NCI-H345 treated with DMSO at 0.1 percent for 48 hours (cell line): ENCODE measurements around the gene CPNE6.
A peak's percentile ranks its signal among the peaks of the same experiment; 100 is the strongest.
"Not testable (repeated sequence)": the region's sequence is repeated elsewhere in the genome, so short reads cannot be mapped to it uniquely, and the experiment has no call there.

ENCODE experiments used
- DNase-seq: peaks from one replicate; lab custom pipeline; 2025; ENCODE audit not compliant: unreplicated experiment; lab: John Stamatoyannopoulos, UW

Gene CPNE6

DNA sequence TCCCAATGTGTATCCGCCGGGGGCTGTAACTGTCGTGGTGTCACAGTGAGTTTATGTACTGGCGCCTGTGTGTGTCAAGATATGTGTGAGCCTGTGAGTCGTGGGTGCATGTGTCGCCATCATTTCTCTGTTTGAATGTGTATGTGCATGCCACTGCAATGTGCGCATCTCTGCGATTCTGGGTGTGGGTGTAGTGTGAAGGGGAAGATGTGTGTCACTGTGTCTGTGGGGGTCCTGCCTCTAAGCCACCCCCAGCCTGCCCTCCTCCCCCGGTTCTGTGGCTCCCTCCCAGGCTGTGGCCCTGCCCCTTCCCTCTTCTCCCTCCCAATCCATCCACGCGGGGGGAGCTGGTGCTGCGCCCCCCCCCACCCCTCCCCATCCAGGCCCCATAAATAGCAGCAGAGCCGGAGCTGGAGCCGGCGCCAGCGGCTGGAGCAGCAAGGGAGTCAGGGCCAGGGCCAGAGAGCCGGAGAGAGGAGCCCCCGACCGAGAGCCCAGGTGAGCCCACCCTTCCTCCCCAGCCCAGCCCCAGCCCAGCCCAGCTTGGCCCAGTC lies at the start of gene CPNE6:
CPNE6 (plus strand) TSS at position 419 of the 554 bp plus-strand sequence. CDS start 1,375 bp downstream, outside the sequence.
- DNase-seq: no peak

DNA sequence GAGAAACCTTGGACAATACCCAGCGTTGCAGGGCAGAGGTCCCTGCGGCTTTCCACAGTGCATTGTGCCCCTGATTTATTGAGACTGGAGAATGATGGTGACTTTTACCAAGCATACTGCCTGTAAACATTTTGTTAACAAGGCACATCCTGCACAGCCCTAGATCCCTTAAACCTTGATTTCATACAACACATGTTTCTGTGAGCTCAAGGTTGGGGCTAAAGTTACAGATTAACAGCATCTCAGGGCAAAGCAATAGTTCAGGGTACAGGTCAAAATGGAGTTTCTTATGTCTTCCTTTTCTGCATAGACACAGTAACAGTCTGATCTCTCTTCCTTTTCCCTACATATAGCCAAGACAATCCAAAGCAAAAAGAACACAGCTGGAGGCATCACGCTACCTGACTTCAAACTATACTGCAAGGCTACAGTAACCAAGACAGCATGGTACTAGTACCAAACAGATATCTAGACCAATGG lies 46.4 kb upstream of the CPNE6 start:
- DNase-seq: not testable (repeated sequence)

DNA sequence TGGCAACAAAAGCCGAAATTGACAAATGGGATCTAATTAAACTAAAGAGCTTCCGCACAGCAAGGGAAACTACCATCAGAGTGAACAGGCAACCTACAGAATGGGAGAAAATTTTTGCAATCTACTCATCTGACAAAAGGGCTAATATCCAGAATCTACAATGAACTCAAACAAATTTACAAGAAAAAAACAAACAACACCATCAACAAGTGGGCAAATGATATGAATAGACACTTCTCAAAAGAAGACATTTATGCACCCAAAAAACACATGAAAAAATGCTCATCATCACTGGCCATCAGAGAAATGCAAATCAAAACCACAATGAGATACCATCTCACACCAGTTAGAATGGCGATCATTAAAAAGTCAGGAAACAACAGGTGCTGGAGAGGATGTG lies 41.7 kb upstream of the CPNE6 start:
- not testable (repeated sequence) for DNase-seq

DNA sequence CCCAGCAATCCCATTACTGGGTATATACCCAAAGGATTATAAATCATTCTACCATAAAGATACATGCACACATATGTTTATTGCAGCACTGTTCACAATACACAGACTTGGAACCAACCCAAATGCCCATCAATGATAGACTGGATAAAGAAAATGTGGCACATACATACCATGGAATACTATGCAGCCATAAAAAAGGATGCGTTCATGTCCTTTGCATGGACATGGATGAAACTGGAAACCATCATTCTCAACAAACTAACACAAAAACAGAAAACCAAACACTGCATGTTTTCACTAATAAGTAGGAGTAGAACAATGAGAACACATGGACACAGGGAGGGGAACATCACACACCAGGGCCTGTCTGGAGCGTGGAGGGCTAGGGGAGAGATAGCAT lies 40.0 kb upstream of the CPNE6 start:
- DNase-seq: not testable (repeated sequence)

DNA sequence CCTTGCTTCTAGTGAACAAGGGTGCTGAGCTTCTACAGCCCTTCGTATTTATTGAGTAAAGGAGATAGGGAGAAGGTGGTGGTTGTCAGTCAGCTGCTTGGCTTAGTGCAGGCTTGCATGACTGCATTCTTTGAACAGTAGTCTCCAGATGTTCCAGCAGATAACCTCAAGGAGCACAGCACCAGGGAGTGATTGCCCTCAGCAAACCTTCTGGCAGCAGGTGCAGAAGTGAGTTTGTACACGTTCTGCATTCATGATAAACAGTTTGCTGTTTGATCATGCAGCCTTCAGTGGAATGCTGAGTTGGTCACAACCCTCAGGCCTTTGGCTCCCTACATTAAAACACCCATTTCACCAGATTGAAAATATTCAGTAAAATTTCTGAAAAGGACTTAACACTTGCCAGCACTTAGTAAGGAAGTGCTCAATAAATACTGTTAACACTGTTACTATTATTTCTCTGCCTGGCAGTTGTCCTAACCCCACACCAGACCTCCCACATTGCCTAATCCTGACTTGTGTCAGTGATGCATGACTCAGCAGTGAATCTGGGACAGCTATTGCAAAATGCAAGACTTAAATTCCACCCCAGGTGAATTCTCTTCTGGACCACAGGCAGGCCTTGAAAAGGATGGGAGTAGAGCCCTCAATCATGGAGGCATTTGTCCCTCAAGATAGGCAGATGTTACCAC lies 38.5 kb upstream of the CPNE6 start:
- DNase-seq: no peak

DNA sequence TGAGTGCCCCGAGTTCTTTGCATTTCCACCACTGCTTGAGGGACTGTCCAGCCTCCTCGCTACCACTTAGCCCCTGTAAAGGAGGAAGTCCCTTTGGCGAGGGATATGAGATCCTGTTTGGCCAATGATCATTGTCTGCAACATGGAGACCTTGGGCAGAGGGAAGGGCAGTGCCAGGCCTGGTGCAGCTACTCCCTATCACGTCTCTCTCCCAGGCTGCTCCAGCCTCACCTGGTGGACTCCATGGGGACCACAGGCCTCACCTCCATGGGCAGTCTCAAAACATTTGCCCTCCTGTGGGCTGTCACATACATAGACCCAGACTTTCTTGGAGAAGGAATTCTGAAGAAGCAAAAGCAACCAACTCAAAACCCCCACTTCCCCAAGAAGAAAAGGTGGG lies 35.6 kb upstream of the CPNE6 start:
- DNase-seq: not testable (repeated sequence)

DNA sequence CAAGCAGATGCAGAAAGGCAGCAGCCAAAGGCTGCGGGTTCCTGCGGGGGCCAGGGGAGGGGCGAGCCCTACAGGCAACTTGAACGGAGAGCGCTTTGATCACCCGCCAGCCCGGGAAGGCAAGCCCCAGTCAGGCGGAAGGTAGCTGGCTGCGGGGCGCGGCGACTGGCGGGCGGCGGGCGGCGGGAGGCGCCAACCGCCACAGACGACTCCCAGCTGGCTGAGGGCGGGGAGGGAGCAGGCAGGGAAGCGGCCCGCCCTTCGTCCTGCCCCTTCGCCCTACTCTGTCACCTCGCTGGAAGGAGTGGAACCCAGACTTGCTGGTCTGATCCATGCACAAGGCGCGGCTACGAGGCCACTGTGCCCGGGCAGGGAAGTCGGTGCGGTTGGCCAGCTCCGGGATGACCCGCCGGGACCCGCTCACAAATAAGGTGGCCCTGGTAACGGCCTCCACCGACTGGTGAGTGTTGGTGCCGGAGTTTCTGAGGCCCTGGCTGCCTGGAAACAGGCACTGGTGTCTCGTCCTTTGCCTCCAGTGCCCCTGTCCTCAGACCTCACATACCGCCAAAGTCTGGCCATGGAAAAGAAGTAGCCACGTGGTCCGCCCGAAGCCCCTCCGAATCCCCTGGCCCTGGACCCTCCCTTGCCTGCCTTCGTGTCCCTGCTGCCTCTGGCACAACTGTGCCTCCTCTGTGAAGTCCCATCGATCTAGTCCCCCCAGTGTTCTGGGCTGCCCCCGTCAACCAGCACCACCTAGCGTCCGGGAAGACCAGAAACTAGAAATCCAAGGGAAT lies 35.0 kb upstream of the CPNE6 start:
- peak; percentile 66 for DNase-seq

DNA sequence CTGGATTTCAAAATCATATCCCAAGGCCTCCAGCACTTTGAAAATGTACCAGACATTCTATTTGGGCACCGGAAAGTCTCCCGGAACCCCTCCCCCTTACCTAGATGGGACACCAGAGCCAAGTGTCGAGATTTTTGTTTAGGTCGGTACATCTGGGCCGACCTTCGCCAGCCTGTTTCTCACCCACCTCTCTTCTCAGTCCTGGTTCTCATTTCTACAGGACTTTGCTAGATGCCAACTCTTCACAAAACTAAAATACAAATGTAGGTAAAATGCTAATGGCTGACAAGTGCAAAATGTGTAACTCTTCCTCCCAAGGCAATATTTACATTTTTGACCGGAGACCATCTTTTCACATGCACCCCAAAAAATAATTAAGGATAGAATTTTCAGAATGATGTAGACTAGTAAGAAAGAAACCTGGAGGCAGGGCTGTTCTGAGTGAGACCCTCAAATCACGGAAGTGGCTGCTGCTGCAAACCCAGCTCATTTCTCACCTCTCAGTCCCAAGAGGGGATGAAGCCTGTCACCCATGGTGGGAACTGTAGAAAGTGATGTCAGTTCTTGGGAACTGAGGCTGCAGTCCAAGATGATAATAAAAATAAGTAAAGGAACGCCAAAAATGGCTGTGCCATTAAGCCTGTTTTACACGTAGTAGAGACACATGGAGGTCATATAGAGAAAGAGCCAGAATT lies 34.3 kb upstream of the CPNE6 start:
- not testable (repeated sequence) for DNase-seq

DNA sequence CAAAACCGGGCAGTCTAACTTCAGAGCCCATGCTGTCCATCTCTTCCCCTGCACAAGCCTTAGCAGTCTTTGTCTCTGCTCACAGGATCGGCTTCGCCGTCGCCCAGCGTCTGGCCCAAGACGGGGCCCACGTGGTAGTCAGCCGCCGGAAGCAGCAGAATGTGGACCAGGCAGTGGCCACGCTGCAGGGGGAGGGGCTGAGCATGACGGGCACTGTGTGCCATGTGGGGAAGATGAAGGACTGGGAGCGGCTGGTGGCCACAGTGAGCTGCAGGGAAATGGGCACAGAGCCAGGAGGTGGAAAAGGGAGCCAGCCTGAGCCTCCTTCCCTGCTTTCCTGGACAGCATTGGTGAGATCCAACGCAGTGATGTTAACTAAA lies 33.7 kb upstream of the CPNE6 start:
- DNase-seq: no peak

DNA sequence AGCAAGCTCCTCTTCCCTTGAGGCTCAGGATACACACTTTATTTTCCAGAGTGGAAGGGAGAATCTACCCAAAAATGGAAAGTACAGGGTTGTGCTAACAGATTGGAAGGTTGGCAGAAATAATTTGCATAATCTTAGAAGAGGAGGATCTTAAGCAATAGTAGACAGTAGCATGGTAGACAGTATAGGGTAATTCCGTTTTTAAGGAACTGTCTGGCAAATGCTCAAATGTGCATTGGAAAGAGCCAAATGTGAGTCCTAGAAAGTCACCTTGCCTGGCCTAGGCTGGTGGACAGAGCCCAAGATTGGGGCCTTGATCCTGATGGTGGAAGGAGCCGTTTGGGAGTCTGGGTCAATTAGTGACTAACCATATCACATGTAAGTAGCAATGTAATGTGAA lies 32.7 kb upstream of the CPNE6 start:
- no peak for DNase-seq

DNA sequence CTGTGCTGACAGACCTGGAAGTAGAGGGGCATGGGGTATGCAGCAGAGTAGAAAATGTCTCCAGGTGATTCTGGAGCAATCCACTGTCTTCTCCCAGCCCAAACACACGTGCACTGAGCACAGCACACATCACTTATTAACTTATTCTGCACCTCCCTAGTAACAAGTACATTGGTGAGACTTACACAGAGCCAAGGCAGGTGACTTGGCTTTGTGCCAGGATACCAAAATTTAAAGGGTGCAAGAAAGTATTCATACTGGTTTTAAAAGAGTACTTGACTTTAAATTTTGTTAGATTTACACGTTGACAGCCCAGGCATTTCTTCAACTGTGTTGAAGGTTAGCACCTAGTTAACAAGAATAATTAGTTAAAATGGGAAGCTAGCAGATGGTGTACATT lies 30.7 kb upstream of the CPNE6 start:
- DNase-seq: no peak

DNA sequence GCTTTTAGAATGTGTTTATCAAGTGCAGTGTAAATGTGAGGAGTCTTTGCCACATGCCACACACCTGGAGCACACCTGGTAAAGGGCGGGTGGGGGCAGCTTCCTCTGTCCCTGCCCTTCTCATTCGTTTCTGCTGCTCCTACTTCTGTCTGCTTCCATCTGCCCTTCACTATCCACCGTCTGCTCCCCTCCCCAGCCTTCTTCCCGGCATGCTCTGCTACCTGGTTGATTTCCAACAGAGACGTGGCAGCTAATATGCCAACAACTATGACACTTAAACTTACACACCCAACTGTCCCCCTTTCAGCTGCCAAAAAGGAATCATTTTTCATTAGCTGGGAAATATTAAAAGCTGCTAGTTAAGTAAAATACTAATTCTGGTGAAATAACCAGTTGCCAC lies 28.6 kb upstream of the CPNE6 start:
- DNase-seq: no peak

DNA sequence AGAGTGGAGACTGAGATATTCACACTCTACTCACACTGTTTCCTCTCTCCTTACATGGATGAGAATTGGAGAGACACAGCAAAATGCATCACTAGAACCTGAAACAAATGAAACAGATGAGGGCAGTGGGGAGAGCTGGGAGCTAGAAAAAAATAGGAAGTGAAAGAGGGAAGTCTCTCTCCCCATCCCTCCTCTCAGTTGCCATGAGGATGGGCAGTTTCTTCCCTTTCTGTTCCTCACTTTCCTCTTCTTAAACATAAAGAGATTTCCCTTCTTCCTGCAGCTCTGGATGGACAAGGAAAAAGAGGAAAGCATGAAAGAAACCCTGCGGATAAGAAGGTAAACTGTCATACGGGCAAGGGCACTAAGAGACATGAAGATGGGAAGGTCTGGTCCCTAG lies 22.4 kb upstream of the CPNE6 start:
- DNase-seq: not testable (repeated sequence)

DNA sequence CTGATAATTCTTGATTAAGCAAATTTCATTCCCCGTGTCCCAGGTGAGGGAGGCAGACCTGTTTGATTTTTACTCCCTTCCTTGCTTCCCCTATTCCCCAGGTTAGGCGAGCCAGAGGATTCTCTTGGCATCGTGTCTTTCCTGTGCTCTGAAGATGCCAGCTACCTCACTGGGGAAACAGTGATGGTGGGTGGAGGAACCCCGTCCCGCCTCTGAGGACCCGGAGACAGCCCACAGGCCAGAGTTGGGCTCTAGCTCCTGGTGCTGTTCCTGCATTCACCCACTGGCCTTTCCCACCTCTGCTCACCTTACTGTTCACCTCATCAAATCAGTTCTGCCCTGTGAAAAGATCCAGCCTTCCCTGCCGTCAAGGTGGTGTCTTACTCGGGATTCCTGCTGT lies 20.6 kb upstream of the CPNE6 start:
- DNase-seq: not testable (repeated sequence)

DNA sequence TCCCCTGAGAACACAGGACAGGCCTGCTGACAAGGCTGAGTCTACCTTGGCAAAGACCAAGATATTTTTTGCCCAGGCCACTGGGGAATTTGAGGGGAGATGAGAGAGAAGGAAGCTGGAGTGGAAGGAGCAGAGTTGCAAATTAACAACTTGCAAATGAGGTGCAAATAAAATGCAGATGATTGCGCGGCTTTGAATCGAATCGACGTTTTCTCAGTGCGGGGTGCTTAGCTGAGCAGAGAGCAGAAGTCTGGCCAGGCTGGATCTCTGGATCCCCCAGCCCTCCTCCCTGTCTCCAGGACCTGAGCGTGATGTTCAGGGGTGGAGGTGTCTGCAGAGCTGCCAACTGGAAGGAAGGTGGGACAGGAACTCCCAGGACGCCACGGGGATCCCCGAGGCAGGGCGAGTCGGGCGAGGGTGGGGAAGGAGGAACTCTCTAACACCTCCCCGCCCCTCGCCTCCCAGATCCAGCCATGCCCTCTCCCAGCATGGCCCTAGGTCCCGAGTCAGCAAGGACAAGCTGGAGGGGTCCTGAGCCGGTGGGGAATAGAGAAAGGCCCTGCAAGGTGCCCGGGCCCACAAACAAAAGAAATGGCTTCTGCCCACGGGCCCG lies 20.1 kb upstream of the CPNE6 start:
- no peak for DNase-seq

DNA sequence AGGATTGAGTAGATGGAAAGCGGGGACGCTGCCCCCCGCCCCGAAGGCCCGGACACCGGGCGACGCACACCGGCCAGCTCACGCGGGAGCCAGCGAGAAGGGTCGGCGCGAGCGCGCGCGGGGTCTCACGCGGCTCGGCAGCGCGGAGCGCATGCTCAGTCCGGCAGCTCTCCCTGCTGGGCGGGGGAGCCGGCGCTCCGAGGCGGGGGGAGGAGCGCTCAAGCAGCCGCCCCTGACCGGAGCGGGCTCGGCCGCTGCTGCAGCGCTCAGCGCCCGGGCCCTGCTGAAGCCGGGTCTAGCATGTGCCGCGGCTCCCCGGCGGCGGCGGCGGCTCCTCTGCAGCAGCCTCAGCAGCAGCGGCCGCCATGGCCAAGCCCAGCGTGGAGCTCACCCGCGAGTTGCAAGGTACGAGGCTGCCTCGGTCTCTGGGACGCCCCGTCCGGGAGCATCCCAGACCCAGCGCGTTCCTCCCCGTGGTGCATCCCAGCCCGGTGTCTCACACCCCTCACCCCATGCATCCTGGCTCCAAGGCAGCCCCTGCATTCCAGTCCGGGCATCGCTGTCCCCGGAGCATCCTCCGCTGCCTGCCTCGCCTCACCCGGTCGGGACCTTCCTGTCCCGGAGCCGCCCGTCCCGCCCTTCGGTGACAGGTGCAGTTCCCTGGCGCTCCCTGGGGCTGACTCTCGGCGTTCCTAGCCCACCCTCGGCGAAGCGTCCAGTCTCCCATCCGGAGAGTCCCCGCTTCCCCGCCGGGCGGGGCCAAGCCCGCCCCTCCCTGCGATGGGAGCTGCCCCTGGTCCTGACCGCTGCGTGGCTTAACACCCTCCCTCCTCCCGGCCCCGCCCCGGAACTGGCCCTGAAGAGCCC lies 19.3 kb upstream of the CPNE6 start, which contains the start of gene CARMIL3:
CARMIL3 (plus strand) TSS at position 221 of the 867 bp plus-strand sequence; CDS start at position 366, 145 bp downstream.
- peak; percentile 27 for DNase-seq

DNA sequence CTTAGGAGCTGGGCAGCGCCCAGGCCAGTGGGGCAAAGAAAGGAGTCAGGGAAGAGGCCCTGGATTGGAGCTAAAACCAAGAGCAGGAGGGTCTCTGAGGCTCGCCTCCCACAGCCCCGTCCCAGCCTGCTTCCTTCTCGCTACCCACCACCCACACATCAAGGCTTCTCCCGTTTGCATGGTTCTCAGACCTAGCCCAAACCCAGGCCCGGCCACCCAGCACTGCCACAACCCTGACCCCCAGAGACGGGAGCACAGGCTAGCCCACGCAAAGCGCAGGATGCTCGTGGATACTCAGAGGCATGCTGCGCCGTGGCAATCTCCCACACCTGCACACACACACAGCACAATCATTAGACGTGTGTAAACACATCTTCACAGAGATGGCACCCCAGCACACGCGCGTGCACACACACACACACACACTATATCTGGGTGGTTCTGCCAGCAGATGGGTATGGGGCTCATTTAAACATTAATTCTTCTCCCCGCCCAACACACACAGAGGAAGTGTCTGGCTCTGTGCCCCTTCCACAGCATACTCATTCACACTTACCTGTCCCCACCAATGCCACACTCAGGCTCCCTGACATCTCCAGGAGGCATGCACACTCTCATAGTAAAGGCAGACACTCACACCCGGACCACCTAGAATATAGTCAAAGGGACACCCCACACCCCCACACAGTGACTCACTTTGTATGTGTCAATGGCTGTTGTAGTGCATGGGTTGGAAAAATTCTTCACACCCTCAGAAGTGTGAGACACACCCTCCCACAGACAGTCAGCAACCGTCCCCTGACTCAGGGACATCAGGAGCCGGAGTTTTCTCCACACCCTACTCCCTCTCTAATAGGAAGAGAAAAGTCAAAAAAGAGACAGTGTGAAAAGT lies 18.5 kb upstream of the CPNE6 start:
- no peak for DNase-seq

DNA sequence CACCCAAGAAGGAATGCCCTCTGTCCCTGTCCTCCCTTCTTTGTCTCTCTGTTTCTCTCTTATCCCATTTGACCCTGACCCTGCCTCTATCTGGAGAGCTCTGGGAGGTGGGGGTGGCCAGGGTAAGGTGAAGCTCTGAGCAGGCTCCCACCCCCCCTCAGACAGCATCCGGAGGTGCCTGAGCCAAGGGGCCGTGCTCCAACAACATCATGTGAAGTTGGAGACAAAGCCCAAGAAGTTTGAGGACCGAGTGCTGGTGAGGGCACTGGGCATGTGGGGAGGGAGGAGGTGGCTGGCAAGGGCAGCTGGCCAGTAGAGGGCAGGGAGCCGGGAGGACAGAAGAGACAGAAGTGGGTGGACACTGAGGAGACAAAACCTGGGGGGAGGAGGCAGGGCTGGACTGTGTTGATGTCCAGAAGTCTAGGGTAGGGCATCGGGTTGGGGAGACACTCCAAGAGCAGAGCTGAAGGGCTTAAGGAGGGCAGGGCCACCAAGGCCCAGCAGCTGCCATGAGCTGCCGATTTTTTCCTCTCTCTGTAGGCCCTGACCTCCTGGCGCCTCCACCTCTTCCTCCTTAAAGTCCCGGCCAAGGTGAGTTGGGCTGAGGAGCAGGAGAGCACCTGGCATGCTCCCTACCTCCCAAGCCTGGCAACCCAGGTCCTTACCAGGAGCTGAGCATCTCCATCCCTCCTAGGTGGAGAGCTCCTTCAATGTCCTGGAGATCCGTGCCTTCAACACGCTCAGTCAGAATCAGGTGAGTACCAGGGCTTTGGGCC lies 17.6 kb upstream of the CPNE6 start:
- no peak for DNase-seq
